ENCODE measurements around the gene CASP7. TPM values are rescaled to one million over a fixed set of nuclear protein-coding genes. Genes with fewer than 3 reads are reported as not detected.

Gene CASP7
- total RNA-seq, 1 donor from 2014 or later, result 9.9 TPM

- Histone ChIP-seq H3K9me3 (replicated peaks) (no peaks in the 10 kb centered on the region), H3K4me3 (no peak overlapping the region), H3K27me3 (ENCODE audit: low read depth) (no peaks in the 10 kb centered on the region), H3K36me3 (peaks cover 11% of the 10 kb centered on the region), H3K4me1 (peaks cover 78% of the 10 kb centered on the region), H3K27ac (replicated peaks) (peak overlapping the region; percentile 82)
- intact Hi-C loops (cut with micrococcal nuclease), result no loop called here
- TF ChIP-seq, protein P1, sequence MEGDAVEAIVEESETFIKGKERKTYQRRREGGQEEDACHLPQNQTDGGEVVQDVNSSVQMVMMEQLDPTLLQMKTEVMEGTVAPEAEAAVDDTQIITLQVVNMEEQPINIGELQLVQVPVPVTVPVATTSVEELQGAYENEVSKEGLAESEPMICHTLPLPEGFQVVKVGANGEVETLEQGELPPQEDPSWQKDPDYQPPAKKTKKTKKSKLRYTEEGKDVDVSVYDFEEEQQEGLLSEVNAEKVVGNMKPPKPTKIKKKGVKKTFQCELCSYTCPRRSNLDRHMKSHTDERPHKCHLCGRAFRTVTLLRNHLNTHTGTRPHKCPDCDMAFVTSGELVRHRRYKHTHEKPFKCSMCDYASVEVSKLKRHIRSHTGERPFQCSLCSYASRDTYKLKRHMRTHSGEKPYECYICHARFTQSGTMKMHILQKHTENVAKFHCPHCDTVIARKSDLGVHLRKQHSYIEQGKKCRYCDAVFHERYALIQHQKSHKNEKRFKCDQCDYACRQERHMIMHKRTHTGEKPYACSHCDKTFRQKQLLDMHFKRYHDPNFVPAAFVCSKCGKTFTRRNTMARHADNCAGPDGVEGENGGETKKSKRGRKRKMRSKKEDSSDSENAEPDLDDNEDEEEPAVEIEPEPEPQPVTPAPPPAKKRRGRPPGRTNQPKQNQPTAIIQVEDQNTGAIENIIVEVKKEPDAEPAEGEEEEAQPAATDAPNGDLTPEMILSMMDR (IDR thresholded peaks at IDR 0.05; ENCODE audit: borderline replicate concordance), result no peak
- DNase-seq, result no peak
Observed at GRCh38 chr10:113643183-113643582, 36.5 kb upstream of the CASP7 start.

GRCh38 chr10:113644185-113645120, 35.3 kb upstream of the CASP7 start:
- Histone ChIP-seq H3K36me3 (peaks cover 11% of the 10 kb centered on the region), H3K4me3 (peak overlapping the region; percentile 28), H3K27me3 (ENCODE audit: low read depth) (no peaks in the 10 kb centered on the region), H3K27ac (replicated peaks) (peak overlapping the region; percentile 82), H3K4me1 (peaks cover 84% of the 10 kb centered on the region), H3K9me3 (replicated peaks) (no peaks in the 10 kb centered on the region)
- no peak for DNase-seq
- intact Hi-C loops (cut with micrococcal nuclease), result no loop called here
- TF ChIP-seq, protein P1 (IDR thresholded peaks at IDR 0.05; ENCODE audit: borderline replicate concordance), result no peak

DNA sequence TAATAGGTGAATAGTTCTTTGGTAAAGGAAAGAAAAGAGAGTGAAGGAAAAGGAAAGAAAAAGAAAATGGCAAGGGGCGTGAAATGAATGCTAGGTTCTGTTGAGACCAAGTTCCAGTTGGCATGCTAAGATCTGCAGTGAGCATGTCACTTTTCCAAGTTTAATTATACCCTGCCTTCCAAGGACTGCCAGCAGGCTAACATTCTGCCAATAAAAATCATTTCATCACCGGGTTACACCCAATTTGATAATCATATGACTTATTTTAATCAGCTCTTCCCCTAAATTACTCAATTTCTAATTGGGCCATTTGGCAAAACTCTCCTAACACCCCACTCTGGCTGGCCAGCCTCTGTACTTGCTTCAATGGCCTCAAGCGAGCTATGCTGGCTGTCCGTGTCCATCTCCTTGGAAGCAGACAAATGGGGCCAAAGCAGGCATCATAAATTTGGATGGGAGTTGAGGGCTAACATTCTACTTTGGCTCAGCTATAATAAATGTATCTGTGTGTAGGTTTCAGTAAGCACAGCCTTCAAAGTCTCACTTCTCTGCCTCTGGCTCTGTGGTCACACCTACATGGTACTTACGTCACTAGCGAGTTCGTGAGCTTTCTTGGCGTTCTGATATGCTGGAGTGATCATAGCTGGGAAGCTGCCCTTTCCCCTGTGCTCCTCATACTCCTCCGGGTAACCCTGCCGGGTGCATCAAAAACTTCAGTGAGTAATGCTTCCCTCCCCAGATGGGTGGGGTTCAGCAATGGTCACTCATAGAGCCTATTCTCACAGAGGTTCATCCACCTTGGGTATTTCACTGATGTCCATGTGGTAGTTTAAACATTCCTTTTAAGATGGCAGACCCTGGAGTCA, 33.1 kb upstream of the CASP7 start:
- Histone ChIP-seq H3K36me3 (peaks cover 32% of the 10 kb centered on the region), H3K27me3 (ENCODE audit: low read depth) (no peaks in the 10 kb centered on the region), H3K4me1 (peaks cover 94% of the 10 kb centered on the region), H3K9me3 (replicated peaks) (no peaks in the 10 kb centered on the region), H3K4me3 (no peak overlapping the region), H3K27ac (replicated peaks) (peak overlapping the region; percentile 82)
- DNase-seq, result no peak
- intact Hi-C loops (cut with micrococcal nuclease), result no loop called here
- TF ChIP-seq, protein P1 (IDR thresholded peaks at IDR 0.05; ENCODE audit: borderline replicate concordance), result no peak

- H3K27me3 ChIP-seq (ENCODE audit: low read depth), result no peaks in the 10 kb centered on the region
- no peak for DNase-seq
- H3K4me3 ChIP-seq, result peak overlapping the region; percentile 7
- intact Hi-C loops (cut with micrococcal nuclease), result no loop called here
- TF ChIP-seq, protein P1 (IDR thresholded peaks at IDR 0.05; ENCODE audit: borderline replicate concordance), result no peak
- no peaks in the 10 kb centered on the region for H3K9me3 ChIP-seq (replicated peaks)
- peak overlapping the region; percentile 82 for H3K27ac ChIP-seq (replicated peaks)
- peaks cover 43% of the 10 kb centered on the region for H3K36me3 ChIP-seq
- H3K4me1 ChIP-seq, result peaks cover 85% of the 10 kb centered on the region
Observed at GRCh38 chr10:113647812-113648211, 31.9 kb upstream of the CASP7 start.

DNA sequence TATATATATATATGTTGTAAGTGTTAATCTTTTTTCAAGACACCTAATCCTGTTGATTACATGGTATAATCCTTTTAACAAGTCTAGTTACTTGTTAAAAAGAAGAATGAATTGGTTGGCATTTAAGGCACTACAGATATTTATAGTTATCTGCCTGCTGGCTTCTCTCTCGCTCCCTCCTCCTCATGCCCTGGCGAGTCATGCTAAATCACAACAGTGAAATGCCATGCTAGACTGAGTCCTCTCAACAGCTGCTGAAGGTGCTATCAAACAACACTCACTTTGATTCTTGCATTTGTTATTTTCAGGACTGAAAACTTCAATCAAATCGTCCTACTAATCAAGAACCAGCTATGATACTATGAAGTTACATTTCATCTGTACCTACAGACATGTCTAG, 31.2 kb upstream of the CASP7 start:
- Histone ChIP-seq H3K27me3 (ENCODE audit: low read depth) (no peaks in the 10 kb centered on the region), H3K36me3 (peaks cover 50% of the 10 kb centered on the region), H3K27ac (replicated peaks) (peak overlapping the region; percentile 82), H3K4me1 (peaks cover 79% of the 10 kb centered on the region), H3K9me3 (replicated peaks) (no peaks in the 10 kb centered on the region), H3K4me3 (no peak overlapping the region)
- DNase-seq, result peak; percentile 33
- intact Hi-C loops (cut with micrococcal nuclease), result no loop called here
- TF ChIP-seq, protein P1 (IDR thresholded peaks at IDR 0.05; ENCODE audit: borderline replicate concordance), result no peak
